ENCODE data around the gene MEMO1. TPM values are rescaled to one million over a fixed set of nuclear protein-coding genes. Genes with fewer than 3 reads are reported as not detected.

The MEMO1 gene
- total and polyA plus RNA-seq, 9 of the 15 experiments (the other 6 are each of a cell fraction or from before 2014, with no cell fraction given): 22.1 to 87.7 (median 61.2) TPM

- TF ChIP-seq UBTF (IDR thresholded peaks at IDR 0.05; ENCODE audit: borderline replicate concordance in 1 of 2, low read depth in 2 of 2, low read length in 2 of 2) (0 out of 4 replicates have a peak, but pooled peaks have one; percentile 63 to 67), SREBF1 (IDR thresholded peaks at IDR 0.05; ENCODE audit: borderline replicate concordance, low read depth, low read length) (no peak), ZNF239 (CRISPR knock-in tag; IDR thresholded peaks at IDR 0.05) (no peak), XRCC5 (IDR thresholded peaks at IDR 0.05; ENCODE audit: low read depth, low read length) (peak; percentile 96), KLF10 (CRISPR knock-in tag; IDR thresholded peaks at IDR 0.05) (no peak), ASH1L (IDR thresholded peaks at IDR 0.05; ENCODE audit: borderline replicate concordance, low read depth, partially characterized antibody) (no peak), KAT8 (IDR thresholded peaks at IDR 0.05; ENCODE audit: low read depth) (no peak), DNMT1 (IDR thresholded peaks at IDR 0.05) (peak; percentile 89; the same call in 1 of the 2 replicates), NR3C1 (CRISPR knock-in tag; IDR thresholded peaks at IDR 0.05) (no peak), ZNF699 (CRISPR knock-in tag; IDR thresholded peaks at IDR 0.05; ENCODE audit: insufficient replicate concordance) (no peak), KHSRP (IDR thresholded peaks at IDR 0.05) (peak; percentile 65; the same call in 1 of the 2 replicates), ARNT (IDR thresholded peaks at IDR 0.05) (peak; percentile 77 to 94), IRF1 (CRISPR knock-in tag; IDR thresholded peaks at IDR 0.05; ENCODE audit: borderline replicate concordance) (0 out of 2 replicates have a peak, but pooled peaks have one; percentile 60), KDM4B (IDR thresholded peaks at IDR 0.05; ENCODE audit: borderline replicate concordance in 2 of 2, low read depth in 1 of 2) (peak in 1 of 2 experiments; percentile 93; a peak in 2 of 4 replicates), FOXK1 (CRISPR knock-in tag; IDR thresholded peaks at IDR 0.05; ENCODE audit: borderline replicate concordance) (peak; percentile 92), ZNF780A (CRISPR knock-in tag; IDR thresholded peaks at IDR 0.05) (peak; percentile 6; the same call in 1 of the 2 replicates), JUND (IDR thresholded peaks at IDR 0.05; ENCODE audit: borderline replicate concordance, low read depth, low read length) (no peak), JUND (tag; IDR thresholded peaks at IDR 0.05; ENCODE audit: borderline replicate concordance, low read depth, low read length) (peak; percentile 45; the same call in 2 of the 3 replicates), ZNF384 (IDR thresholded peaks at IDR 0.05; ENCODE audit: low read depth, low read length) (no peak), ZNF12 (CRISPR knock-in tag; IDR thresholded peaks at IDR 0.05) (peak; percentile 59; the same call in 1 of the 2 replicates)
- TF ChIP-seq, protein P1, sequence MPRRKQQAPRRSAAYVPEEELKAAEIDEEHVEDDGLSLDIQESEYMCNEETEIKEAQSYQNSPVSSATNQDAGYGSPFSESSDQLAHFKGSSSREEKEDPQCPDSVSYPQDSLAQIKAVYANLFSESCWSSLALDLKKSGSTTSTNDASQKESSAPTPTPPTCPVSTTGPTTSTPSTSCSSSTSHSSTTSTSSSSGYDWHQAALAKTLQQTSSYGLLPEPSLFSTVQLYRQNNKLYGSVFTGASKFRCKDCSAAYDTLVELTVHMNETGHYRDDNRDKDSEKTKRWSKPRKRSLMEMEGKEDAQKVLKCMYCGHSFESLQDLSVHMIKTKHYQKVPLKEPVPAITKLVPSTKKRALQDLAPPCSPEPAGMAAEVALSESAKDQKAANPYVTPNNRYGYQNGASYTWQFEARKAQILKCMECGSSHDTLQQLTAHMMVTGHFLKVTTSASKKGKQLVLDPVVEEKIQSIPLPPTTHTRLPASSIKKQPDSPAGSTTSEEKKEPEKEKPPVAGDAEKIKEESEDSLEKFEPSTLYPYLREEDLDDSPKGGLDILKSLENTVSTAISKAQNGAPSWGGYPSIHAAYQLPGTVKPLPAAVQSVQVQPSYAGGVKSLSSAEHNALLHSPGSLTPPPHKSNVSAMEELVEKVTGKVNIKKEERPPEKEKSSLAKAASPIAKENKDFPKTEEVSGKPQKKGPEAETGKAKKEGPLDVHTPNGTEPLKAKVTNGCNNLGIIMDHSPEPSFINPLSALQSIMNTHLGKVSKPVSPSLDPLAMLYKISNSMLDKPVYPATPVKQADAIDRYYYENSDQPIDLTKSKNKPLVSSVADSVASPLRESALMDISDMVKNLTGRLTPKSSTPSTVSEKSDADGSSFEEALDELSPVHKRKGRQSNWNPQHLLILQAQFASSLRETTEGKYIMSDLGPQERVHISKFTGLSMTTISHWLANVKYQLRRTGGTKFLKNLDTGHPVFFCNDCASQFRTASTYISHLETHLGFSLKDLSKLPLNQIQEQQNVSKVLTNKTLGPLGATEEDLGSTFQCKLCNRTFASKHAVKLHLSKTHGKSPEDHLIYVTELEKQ (CRISPR knock-in tag; IDR thresholded peaks at IDR 0.05): no peak
Observed at GRCh38 chr2:32010670-32011484, at the start of gene MEMO1 (continued).
